Hematopoietic multipotent progenitor cell treated with erythropoietin and hydrocortisone succinate and interleukin-3 and kit ligand, for 6 days (in vitro differentiated cells): Measurements from ENCODE around the gene SLC41A3.
A peak's percentile ranks its signal among the peaks of the same experiment; 100 is the strongest.

Experiments used
- DNase-seq: peaks from one replicate; pipeline ENCODE4 v3.0.0-alpha.2; 2015

Gene SLC41A3

GRCh38 chr3:126083913-126084767 is at the start of gene SLC41A3:
Gene SLC41A3, minus strand, starts transcription at chr3:126084124. Its CDS starts 15,905 bp downstream, at chr3:126068219.
- DNase-seq = peak; percentile 85

GRCh38 chr3:126133606-126134005 is 49.7 kb upstream of the SLC41A3 start:
- no peak for DNase-seq

GRCh38 chr3:126132751-126133511 is 49.0 kb upstream of the SLC41A3 start:
- no peak for DNase-seq

- DNase-seq = no peak
Observed at GRCh38 chr3:126131881-126132750, 48.2 kb upstream of the SLC41A3 start.

- DNase-seq = no peak
Observed at GRCh38 chr3:126130981-126131745, 47.2 kb upstream of the SLC41A3 start.

- DNase-seq = no peak
Observed at GRCh38 chr3:126130081-126130855, 46.3 kb upstream of the SLC41A3 start.

GRCh38 chr3:126129398-126129891 is 45.5 kb upstream of the SLC41A3 start:
- peak; percentile 2 for DNase-seq

GRCh38 chr3:126128504-126129397 is 44.8 kb upstream of the SLC41A3 start:
- DNase-seq = no peak

DNA sequence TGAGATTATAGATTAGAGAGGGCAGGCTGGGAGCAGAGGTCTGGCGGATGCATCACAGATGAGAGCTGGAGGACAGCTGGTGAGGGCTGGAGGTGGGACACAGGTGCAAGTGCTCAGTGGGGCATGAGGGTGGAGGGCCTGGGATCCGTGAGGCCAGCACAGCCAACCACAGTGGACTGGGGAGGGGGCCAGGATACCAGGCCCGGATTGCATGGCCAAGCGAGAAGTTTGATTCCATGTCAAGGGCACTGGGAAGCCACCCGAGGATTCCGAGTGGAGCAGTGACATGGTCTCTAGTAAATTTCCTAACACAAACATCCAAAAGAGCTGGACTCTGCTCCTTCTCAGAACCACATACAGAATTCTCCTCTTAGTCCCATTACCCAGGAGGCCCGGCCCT is 44.0 kb upstream of the SLC41A3 start:
- no peak for DNase-seq

DNA sequence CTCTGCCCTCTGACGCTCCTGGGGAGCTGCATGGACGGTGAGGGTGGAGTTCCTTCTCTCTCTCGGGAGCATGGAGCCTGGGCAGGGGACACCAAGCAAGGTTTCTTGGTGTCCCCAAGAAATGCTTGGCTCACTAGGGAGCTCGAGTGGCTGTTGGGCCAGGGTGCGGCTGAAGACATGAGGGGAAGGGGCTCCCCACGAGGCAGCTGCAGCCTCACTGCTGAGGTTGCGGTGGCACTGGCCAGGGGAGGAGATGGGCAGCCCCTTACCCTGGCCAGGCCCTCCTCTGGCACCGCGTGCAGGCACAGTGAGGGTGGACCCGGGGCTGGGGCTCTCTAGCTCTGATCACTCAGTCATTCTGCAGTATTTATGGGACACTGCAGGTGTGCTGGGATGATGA is 43.5 kb upstream of the SLC41A3 start:
- DNase-seq = no peak

DNA sequence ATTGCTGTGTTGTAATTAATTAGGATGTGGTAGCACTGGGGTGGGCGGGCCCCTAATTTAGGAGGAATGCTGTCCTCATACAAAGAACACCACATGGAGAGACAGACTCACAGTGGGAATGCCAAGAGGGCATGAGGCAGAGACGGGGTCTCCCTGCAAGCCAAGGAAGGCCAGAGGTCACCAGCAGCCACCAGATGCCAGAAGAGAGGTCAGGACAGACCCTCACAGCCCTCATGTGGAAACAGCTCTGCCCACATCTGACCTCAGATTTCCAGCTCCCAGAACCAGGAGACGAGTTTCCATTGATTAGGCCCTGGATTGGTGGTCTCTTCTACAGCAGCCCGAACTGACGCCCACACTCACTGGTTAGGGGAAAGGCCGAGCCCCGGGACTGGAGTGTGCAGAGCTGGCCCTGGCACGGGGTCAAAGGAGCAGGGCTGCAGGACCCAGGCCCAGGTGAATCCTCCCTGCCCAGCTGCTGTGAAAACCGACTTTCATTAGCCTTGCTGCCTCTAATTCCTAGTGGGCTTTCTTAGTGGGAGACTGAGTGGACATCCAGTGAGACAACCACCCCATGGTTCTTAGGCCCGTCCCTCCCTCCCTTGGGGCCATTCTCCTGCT is 43.0 kb upstream of the SLC41A3 start:
- DNase-seq = no peak

DNA sequence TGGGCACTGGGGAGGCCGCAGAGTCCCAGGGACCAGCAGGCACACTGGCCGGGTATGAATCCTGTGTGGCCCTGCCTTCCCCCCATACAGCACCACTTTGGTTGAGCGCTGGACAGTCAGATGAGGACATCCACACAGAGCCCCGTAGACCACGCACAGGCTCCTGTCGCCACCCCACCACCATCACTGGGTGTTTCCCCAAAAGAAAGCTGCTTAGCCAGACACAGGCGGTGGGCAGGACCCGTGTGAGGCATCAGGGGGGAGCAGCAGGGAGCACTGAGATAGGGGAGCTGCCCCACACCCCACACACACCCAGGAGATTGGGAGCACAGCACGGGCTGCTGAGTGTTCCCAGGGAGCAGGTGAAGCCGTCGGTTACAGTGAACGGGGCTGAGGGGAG is 42.4 kb upstream of the SLC41A3 start:
- no peak for DNase-seq

GRCh38 chr3:126125781-126126251 is 41.9 kb upstream of the SLC41A3 start:
- no peak for DNase-seq

- DNase-seq = no peak
Observed at GRCh38 chr3:126125341-126125740, 41.4 kb upstream of the SLC41A3 start.

GRCh38 chr3:126124896-126125295 is 41.0 kb upstream of the SLC41A3 start:
- DNase-seq = no peak

DNA sequence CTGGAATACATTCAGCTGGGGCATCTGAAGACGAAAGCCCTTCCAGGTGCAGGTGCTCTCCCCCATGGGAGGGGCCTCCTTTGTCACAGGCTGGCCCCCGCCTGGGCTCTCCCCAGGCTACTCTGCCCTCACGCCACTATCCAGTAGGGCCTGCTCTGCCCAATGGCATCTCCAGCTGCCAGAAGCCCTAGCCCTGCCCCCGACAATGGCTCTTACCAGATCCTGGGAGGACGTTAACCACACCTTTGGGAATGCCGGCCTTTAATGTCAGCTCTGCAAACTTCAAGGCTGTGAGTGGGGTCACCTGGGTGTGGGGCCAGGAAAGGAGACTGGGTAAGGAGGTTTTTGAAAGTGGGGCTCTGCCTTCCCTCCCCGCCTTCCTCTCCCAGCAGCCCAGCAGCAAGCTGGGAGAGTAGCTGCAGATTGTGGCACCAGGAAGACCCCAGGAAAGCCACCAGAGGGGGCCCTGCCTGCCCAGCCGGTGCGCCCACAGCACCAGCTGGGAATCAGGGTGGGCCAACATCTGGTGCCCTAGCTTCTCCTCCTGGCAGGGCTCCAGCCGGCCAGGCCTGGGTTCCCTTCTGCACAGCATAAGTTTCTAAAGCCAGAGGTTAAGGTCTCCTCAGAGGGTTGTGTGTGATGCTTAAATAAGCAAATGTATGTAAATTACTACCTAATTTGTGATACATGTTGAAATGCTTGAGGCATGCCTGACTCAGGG is 40.4 kb upstream of the SLC41A3 start:
- no peak for DNase-seq

- DNase-seq = no peak
Observed at GRCh38 chr3:126121632-126122031, 37.7 kb upstream of the SLC41A3 start.

DNA sequence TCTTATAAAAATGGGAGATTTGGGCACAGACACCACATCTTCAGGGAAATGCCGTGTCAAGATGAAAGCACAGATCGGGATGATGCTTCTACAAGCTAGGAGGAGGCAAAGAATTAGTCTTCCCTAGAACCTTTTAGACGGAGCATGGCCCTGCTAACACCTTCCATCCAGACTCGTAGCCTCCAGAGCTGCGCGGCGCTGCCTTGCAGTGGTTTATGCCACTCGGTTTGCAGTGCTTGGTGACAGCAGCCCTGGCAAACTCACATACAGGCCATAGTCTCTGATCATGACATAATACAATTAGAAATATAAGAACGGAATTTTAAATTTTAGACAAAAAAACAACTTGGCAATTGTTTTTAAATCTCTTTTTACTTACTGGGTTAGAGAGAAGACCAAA is 37.1 kb upstream of the SLC41A3 start:
- no peak for DNase-seq

- no peak for DNase-seq
Observed at GRCh38 chr3:126119976-126120375, 36.1 kb upstream of the SLC41A3 start.
